Mammary epithelial cell (primary cell): Measurements from ENCODE around the gene ZNF783.

Experiments
- EZH2 ChIP-seq: IDR thresholded peaks from 2 replicates; pipeline ENCODE4 v1.6.1; 2012; ENCODE audit warnings: low read length, inconsistent platforms, borderline replicate concordance
- TF ChIP-seq, protein P1 (sequence below), 2 donors: IDR thresholded peaks in 1 of 2; conservative IDR thresholded peaks in 1 of 2; 2 replicates each; pipeline ENCODE4 v1.5.1; 2011 to 2012; ENCODE audit warnings: inconsistent platforms in 2 of 2, low read length in 2 of 2, mild to moderate bottlenecking in 2 of 2, control low read depth in 1 of 2, low read depth in 1 of 2; ENCODE audit not compliant: insufficient read depth in 1 of 2; ENCODE audit errors: extremely low read depth in 1 of 2

DNA sequence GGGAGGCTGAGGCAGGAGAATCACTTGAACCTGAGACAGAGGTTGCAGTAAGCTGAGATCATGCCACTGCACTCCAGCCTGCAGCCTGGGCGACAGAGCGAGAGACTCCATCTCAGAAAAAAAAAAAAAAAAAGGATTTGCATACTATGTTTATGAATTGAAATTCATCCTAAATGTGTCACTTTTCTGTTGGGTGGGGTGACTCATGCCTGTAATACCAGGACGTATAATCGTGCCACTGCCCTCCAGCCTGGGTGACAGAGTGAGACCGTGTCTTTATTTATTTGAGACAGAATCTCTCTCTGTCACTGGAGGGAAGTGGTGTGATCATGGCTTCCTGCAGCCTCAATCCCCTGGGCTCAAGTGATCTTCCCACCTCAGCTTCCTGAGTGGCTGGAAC lies 16.8 kb upstream of the ZNF783 start:
- TF ChIP-seq, protein P1, sequence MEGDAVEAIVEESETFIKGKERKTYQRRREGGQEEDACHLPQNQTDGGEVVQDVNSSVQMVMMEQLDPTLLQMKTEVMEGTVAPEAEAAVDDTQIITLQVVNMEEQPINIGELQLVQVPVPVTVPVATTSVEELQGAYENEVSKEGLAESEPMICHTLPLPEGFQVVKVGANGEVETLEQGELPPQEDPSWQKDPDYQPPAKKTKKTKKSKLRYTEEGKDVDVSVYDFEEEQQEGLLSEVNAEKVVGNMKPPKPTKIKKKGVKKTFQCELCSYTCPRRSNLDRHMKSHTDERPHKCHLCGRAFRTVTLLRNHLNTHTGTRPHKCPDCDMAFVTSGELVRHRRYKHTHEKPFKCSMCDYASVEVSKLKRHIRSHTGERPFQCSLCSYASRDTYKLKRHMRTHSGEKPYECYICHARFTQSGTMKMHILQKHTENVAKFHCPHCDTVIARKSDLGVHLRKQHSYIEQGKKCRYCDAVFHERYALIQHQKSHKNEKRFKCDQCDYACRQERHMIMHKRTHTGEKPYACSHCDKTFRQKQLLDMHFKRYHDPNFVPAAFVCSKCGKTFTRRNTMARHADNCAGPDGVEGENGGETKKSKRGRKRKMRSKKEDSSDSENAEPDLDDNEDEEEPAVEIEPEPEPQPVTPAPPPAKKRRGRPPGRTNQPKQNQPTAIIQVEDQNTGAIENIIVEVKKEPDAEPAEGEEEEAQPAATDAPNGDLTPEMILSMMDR (conservative IDR thresholded peaks at IDR 0.05 in 1 of 2, IDR thresholded peaks at IDR 0.05 in 1 of 2; ENCODE audit: extremely low read depth in 1 of 2, insufficient read depth in 1 of 2, low read depth in 1 of 2, low read length in 2 of 2): no peak
- no peak for TF ChIP-seq EZH2
